HG03060 (cell line): Measurements from ENCODE around the gene ETV7.
"Not testable (repeated sequence)": the region's sequence is repeated elsewhere in the genome, so short reads cannot be mapped to it uniquely, and the experiment has no call there.

Experiments used
- ATAC-seq: cut with Tn5 transposase; IDR thresholded peaks from one replicate; pipeline ENCODE4 v1.9.1; 2021; ENCODE audit warnings: low read depth, moderate number of reproducible peaks; ENCODE audit not compliant: unreplicated experiment

Gene ETV7

DNA sequence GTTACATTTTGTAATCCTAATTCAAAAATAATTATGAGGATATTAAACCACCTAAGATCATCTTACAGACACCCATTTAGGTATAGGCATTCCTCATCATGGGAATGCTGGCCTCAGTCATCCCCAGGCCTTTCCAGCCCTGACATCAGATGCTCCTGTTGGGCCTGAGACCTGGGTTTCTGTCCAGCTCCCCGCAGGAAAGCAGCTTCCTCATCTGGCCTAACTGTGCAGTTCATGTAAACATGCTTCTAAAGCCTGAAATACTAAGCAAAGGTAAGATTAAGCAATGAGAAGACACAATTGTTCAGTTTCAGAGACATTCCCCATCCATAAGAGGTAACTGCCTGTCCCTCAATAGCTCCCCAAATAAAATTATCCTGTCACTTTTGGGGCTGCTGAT is 19.0 kb downstream of the ETV7 start:
- no peak for ATAC-seq

DNA sequence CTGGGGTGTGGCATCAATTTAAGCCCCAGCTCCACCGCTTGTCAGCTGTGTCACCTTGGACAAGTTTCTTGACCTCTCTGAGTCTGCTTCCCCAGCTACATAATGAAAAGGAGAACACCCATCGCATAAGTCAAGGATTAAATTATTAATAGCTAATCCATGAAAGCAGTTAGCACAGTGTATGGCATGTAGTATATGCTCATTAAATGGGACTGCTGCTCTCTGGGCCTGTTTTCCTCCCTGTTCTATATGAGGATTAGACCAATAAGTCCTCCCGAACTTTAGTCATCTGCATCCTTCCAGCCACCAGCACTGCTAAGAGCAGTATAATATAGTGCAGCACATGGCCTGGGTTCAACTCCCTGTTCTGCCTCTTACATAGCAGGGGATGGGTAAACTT is 19.7 kb downstream of the ETV7 start:
- no peak for ATAC-seq

DNA sequence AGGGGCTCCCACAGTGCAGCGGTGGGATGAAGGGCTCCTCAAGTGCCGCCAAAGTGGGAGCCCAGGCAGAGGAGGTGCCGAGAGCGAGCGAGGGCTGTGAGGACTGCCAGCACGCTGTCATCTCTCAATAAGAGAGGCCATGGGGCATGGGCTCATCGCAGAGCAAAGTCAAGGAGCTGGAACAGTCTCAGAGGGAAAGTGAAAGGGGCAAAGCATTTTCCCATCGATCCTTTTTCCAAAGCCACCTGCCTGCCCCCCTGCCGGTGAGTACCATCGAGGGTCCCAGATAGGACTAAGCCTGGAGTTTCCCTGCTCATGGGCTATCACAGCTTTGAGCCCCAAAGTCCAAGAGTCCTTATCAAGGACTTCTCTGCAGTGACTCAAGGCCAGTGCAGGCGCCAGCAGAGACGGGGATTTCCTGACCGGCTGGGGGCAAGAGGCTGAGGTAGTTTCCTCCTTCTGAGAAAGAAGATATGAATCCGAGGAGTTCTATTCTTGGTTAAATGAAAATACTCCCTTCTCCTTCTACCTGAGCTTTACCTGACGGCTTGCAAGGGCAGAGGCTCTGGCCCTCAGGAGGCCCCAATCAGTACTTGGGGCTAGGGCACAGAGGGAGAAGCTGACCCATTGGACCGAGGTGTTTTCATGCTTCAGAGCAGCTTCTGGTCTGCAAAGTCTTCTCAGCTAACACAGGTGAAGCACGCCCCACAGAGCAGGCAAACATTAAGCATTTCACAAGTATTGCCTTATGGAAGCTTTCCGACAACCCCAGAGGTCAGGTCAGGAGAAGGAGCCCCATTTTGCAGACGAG is 22.6 kb downstream of the ETV7 start:
- no peak for ATAC-seq

DNA sequence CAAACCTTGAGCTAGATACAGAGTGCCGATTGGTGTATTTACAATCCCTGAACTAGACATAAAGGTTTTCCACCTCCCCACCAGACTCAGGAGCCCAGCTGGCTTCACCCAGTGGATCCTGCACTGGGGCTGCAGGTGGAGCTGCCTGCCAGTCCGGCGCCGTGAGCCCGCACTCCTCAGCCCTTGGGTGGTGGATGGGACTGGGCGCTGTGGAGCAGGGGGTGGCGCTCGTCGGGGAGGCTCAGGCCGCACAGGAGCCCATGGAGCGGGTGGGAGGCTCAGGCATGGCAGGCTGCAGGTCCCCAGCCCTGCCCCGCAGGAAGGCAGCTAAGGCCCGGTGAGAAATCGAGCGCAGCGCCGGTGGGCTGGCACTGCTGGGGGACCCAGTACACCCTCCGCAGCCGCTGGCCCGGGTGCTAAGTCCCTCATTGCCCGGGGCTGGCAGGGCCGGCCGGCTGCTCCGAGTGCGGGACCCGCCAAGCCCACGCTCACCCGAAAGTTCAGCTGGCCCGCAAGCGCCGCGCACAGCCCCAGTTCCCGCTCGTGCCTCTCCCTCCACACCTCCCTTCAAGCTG is 23.3 kb downstream of the ETV7 start:
- not testable (repeated sequence) for ATAC-seq

DNA sequence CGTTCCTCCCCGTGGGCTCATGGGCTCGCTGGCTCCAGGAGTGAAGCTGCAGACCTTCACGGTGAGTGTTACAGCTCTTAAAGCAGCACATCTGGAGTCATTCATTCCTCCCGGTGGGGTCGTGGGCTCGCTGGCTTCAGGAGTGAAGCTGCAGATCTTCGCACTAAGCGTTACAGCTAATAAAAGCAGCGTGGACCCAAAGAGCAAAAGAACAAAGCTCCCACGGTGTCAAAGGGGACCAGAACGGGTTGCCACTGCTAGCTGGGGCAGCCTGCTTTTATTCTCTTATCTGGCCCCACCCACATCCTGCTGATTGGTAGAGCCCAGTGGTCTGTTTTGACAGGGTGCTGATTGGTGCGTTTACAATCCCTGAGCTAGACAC is 24.1 kb downstream of the ETV7 start:
- ATAC-seq: not testable (repeated sequence)

DNA sequence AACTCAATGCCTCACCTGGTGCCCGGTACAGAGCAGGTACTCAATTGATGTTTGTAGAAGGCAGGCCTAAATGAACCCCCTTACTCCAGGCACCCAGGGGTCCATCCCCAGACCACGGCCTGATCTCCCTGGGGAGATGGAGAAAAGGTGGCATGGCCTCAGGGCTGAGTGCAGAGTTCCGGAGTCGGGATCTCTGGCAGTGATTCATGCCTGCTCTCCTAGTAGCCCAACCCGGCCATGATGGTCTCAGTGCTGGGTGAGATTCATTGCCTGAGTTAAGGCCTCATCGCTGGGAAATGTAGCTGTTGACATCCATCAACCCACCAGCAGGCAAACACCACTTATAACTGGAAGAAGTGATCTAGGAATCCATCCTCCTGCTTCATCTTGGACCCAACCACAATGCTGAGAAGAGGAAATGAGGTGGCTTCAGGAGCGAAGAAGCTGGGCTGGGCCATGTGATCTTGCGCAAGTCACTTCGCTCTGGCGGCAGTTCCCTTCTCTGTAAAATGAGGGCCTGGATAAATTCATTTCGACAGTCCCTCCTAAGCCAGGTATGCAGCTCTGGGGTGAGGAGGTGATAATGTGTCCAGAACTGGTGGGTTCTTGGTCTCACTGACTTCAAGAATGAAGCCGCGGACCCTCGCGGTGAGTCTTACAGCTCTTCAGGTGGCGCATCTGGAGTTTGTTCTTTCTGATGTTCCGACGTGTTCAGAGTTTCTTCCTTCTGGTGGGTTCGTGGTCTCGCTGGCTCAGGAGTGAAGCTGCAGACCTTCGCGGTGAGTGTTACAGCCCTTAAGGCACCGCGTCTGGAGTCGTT is 24.7 kb downstream of the ETV7 start:
- ATAC-seq: no peak

DNA sequence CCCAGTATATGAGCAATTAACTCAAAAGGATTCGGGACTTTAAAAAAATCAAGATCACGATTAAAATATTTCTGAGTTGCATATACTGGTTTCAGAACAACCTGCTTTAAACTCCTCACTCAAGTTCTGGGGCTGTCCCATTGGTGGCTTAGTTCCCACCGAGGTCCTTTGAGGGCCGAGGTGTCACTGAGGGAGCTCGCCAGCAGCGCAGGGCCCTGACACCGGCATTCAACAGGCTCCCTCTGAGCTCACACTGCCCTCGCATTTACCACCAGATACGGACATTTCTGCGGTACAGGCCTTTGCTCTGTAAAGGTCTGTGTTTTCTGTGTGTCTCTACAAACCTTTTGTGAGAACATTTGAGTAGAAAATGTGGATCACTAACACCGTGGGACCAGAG is 26.4 kb downstream of the ETV7 start:
- no peak for ATAC-seq

DNA sequence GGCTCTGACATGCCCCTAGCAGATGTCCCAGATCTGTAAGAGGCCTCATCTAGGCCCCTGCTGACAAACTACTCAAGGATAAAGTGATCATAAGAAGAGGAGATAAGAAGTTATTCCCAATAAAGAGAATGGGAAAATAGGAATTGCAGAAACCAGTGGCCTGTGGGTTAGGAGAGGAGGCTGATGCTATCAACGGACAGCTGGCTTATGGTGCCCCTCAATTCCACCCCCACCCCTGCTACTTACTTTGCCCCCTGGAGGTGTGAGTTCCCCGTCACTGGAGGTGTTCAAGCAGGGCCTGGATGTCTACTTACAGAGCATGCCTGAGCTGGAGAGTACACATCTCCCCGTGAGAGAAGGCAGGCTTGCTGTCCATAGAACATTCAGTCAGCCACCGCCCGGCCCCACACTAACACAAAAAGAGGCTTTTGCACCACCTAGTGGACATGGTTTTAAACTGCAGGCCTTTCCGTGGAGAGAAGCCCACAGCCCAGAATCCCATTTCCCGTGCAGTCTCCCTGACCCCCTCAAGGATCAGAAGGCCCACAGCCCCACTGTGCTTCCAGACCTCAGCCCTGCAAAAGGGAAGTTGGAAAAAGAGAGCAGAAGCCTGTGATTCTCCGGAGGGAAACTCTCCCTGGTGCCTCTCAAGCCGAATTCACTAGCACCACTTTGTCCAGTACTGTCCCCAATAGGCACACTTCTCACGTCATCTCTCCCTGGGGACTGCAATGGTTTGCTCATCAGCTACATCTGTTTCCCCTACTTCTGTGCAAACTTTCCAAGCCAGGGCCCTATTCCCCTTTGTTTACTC is 27.0 kb downstream of the ETV7 start:
- ATAC-seq: no peak

DNA sequence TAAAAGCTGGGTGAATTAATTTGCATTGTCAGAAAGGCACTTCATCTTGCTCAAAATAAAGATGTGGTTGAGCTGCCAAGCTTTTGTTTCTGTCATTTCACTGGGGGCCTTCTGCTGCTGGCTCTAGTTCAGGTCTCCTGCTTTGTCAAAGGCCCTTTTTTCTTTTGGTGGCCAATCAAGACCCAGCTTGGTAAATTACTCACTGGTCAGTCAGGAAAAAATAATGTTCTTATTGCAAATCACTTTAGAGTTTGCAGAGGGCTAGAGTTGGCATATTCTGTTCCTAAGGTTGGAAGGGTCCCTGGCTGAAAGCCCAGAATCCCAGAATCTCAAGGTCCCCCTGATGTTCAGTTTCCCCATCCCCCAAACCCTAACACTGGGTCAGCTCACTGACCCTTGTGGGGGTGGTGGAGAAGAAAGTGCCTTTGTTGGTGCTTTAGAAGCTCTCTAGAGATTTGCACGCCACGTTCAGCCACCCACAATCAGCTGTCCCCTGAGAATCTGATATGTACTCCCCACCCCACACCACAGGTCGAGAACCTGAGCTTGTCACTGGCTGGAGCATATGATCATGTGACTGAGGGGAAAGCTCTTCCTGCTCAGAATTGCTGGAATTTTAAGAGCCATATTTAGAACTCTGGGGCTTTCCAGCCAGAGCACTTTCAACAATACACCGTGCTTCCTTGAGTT is 29.1 kb downstream of the ETV7 start:
- ATAC-seq: no peak

DNA sequence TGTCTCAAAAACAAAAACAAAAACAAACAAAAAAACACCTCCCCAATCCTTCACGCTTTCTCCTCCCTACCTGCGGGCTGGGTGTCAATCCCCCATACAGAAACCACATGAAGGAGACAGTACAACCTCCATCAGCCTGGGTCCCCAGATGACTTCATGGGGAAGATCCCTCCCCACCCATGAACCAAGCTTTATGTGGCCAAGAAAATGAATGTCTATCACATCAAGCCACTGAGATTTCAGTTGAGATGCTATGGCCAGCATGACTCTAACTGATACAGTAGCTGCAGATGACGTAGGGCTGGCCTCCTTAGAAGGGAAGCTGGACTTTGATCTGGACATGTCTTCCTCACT is 29.6 kb downstream of the ETV7 start:
- ATAC-seq: no peak

DNA sequence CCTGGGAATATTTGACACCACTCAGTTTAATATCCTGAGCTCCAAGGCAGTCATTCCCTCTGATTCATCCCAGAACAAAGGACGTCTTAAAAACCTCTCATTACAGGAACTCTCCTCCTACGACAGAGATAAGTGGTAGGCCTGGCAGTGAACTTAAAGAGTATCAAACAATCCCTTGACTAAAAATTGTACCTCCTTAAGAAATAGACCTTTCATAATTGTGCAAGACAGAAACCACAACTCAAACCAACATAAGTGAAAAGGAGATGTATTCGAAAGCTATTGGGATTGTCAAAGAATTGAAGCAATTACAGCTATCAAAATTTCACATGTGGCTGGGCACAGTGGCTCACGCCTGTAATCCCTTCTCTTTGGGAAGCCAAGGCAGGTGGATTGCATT is 31.6 kb downstream of the ETV7 start:
- ATAC-seq: no peak

DNA sequence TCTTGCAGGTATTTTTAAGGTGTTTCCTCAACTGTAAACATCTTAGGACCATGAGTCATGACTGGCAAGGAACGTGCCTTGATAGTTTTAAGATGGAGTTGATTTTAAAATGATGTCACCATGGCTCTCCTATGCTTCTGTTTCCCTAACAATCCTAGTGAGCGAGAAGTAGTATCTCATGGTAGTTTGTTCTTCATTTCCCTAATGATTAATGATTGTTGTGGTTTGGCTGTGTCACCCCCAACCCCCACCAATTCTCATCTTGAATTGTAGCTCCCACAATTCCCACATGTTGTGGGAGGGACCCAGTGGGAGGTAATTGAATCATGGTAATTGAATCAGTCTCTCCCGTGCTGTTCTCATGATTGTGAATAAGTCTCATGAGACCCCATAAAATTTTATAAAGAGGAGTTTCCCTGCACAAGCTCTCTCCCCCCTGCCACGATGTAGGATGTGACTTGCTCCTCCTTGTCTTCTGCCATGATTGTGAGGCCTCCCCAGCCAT is 34.0 kb downstream of the ETV7 start:
- no peak for ATAC-seq

DNA sequence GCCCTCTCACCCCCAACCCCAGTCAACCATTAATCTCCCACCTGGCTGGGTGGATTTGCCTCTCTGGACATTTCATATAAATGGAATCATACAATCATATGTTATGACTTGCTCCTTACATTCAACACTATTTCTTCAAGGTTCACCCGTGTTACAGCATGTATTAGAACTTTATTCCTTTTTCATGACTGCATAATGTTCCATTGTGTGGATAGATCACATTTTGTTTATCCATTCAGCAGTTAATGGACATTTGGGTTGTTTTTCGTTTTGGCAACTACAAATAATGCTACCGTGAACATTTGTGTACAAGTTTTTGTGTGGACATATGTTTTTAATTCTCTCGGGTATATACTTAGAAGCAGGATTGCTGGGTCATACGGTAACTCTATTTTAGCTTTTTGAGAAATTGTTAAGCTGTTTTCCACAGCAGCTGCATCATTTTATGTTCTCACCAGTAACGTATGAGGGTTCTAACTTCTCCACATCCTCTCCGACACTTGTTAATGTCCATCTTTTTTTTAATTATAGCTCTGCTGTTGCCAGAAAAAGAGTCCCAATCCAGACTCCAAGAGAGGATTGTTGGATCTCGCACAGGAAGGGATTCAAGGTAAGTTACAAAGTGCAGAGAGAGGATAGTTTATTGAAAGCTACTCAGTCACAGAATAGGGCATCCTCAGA is 34.9 kb downstream of the ETV7 start:
- ATAC-seq: no peak

DNA sequence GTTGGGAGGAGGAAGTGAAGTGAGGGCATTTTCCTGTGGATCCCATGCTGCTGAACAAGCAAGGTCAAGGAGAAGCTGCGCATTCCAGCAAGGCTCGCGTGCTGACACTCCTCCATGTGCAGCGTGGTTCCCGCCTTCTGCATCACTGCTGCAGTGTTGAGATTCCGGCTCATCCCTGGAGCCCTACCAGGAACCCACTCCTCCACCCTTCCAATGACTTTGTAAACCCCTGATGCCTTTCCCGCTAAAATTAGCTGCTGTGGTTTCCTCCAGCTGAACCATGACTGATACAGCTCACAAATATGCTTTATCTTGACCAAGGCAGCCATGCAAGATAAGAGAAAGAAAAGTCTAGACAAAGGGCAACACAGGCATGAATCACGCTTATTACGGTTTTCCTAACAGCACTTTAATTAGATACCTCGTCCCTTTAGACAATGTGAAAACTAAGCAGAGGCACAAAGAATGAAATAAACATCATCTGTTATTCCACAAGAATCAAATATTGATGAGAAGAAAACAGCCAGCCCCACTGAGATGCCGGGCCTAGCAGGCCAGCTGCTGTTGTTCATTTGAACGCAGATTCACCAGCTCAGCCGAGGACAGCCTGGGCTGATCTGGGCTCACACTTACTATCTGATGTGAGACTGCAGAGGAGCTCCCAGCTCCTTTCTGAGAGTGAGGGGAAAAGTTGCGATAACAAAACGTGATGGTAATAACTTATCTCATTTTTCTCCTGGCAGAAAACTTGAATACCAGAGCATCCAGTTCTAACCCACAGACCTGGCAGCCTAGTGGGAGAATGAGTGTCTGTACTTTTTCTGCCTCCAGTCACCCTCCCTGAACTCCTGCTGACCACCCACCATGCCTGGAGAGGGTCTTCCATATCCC is 36.5 kb downstream of the ETV7 start:
- ATAC-seq: no peak

DNA sequence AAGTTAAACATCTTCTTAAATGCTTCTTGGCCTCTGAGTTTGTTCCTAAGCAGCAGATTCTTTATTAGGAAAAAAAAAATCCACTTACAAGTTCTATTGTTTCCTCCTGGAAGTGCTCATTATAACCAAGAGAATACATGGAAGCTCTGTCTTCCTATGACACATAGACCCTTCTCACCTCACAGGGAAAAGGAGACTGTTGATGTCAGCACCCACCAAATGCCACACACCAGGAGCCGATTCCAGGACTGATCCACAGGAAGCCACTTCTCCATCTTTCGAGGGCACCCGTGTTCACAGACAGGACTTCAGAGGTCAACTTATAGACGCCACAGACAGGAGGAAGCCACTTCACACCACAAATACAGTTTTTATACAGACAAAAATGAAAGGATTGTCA is 37.4 kb downstream of the ETV7 start:
- ATAC-seq: no peak

DNA sequence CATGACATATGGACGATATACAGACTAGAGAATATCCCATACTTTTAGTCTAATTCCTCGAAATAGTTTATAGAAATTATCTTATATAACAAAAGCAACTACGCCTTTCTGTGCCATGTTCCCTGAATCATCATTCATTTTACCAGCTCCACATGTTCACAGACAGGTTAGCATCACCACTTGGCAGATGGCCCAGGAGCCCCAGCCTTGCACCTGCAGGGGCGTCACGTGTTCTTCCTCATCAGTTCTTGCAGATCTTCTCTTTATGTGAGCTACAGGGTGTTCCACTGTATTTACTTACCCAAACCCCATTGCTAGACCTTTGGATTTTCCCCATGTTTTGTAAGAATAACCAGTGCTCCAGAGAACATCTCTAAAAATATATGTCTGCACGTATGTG is 38.2 kb downstream of the ETV7 start:
- no peak for ATAC-seq

DNA sequence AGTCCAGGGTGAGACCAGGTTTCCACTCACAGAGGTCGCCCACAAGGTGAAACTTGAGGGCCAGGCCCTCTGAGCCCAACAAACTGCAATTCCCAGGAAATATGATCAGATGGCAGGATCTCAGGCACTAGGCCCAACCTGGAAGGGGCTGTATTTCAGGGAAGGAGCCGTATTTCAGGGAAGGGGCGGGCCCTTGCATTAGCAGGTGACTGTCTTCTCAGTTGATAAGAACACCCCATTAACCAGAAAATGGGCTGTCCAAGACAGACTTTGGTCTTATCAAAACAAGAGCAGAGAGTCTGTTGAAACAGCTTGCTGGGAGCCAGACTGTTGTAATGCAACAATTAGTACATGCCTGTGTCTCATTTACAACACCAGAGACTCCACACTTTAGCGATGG is 39.8 kb downstream of the ETV7 start:
- ATAC-seq: no peak

DNA sequence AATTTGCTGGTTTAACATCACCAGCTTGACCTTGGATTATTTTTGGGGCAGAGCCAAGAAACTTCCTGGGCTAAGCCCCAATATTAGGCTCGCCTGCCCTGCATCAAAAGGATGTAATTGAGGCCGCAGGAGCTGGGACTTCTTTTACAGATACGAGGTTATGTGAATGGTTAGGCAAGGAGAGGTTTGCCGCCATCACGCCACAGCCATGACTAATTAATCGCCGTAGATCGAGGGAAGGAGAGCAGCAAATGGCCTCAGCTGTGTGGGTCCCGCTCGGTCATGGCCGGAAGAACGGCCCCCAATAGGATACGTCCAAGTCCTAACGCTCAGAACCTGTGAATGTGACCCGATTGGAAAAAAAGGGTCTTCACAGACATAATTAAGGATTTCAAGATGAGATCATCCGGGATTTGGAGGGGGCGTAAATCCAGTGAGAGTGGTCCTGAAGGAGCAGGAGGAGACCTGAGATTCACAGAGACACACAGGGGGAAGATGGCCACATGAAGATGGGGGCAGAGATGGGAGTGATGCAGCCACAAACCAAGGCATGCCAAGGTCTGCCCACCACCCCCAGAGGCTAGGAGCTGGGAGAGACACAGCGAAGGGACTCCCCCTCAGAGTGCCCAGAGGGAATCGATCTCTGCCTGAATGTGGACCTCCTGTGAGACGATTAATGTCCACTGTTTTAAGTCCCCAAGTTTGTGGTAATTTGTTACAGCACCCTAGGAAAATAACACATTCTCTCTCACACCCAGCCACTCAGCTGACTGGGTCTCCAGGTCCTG is 40.8 kb downstream of the ETV7 start:
- ATAC-seq: no peak
